NCI-H128 (cell line): ENCODE results near the gene MRPS18B.

ENCODE experiments used
- DNase-seq: peaks from one replicate; lab custom pipeline; 2025; ENCODE audit not compliant: unreplicated experiment; lab: John Stamatoyannopoulos, UW

The MRPS18B gene

GRCh38 chr6:30617565-30618269, at the start of gene MRPS18B:
Gene MRPS18B (plus strand): TSS chr6:30617840. CDS start chr6:30617866, 26 bp downstream.
- peak; percentile 97 for DNase-seq

DNA sequence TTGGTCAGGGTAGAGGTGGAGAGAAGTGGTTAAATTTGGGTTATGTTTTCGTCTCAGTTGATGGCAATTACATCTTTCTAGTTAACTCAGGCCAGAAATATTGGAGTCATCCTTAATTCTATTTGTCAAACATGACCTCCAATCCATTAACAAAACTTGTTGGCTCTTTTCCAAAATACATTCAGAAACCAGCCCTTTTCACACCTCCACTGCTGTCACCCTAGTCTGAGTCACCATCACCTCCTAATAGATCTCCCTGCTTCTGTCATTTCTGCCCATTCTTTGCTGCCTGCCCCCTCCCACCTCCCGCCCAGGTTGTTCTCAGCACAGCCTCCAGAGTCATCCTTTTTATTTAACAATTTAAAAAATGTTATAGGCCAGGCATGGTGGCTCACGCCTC, 49.4 kb upstream of the MRPS18B start:
- DNase-seq, result no peak

DNA sequence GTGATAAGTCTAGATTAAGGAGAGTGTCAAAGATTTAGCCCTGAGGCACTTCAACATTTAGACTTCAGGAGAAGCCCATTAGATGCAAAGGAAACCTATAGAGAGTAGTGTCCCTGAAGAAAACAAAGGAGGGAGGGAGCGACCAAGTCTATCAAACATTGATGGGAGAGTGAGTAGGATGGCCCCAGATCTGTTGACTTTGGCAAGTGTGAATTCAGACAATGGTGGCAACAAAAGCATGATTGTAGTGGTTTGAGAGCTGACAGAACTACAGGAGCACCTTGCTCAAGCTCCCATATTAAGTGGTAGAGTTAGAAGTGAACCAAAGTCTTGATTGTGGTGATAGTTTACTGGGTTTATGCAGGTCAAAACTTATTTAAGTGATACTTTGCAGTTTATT, 47.4 kb upstream of the MRPS18B start:
- DNase-seq, result no peak

- no peak for DNase-seq
These were observed 46.9 kb upstream of the MRPS18B start for GRCh38 chr6:30570740-30571074.

GRCh38 chr6:30571075-30571761, 46.4 kb upstream of the MRPS18B start, which contains the start of gene ABCF1:
Gene ABCF1 (plus strand): TSS chr6:30571442. CDS start chr6:30571488, 46 bp downstream.
- peak; percentile 88 for DNase-seq

- DNase-seq, result no peak
These were observed 45.9 kb upstream of the MRPS18B start for GRCh38 chr6:30571762-30572082.

DNA sequence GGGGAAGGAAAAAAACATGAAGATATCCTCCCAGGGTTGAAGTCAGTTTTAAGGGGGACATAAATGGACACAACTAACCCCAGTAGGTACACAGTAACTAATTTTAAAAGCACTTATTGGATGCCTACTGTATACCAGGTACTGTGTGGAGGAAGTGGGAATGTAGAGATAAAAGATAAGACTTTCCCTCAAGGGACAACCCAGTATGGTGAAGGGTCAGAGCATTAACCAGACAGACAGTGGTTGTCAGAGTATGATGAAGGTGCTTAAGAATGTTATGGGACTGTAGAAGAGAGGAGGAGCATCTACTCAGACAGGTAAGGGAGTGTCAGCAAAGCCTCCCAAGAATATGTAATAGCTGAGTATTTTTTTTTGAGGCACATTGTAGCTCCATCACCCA, 45.5 kb upstream of the MRPS18B start:
- no peak for DNase-seq

GRCh38 chr6:30573113-30573512, 44.5 kb upstream of the MRPS18B start:
- no peak for DNase-seq

DNA sequence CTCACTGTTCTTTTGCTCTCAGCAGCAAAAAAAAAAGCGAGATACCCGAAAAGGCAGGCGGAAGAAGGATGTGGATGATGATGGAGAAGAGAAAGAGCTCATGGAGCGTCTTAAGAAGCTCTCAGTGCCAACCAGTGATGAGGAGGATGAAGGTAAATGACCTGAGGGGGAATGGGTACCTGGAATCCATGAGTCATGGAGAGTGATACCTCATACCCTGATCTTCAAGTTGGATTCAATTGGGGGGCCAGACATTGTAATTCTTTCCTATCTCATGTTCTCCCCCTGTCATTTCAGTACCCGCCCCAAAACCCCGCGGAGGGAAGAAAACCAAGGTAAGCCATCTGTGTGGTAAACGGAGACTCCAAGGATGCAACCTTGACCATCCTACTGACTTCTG, 39.6 kb upstream of the MRPS18B start:
- no peak for DNase-seq

GRCh38 chr6:30583921-30584320, 33.7 kb upstream of the MRPS18B start:
- no peak for DNase-seq

GRCh38 chr6:30589754-30590358, 27.8 kb upstream of the MRPS18B start:
- no peak for DNase-seq

DNA sequence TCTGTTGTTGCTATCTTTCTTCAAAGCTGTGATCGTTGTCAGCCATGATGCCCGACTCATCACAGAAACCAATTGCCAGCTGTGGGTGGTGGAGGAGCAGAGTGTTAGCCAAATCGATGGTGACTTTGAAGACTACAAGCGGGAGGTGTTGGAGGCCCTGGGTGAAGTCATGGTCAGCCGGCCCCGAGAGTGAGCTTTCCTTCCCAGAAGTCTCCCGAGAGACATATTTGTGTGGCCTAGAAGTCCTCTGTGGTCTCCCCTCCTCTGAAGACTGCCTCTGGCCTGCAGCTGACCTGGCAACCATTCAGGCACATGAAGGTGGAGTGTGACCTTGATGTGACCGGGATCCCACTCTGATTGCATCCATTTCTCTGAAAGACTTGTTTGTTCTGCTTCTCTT, 27.1 kb upstream of the MRPS18B start:
- no peak for DNase-seq

DNA sequence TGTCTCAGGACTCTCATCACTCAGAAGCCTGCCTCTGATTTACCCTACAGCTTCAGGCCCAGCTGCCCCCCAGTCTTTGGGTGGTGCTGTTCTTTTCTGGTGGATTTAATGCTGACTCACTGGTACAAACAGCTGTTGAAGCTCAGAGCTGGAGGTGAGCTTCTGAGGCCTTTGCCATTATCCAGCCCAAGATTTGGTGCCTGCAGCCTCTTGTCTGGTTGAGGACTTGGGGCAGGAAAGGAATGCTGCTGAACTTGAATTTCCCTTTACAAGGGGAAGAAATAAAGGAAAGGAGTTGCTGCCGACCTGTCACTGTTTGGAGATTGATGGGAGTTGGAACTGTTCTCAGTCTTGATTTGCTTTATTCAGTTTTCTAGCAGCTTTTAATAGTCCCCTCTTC, 26.6 kb upstream of the MRPS18B start:
- no peak for DNase-seq

DNA sequence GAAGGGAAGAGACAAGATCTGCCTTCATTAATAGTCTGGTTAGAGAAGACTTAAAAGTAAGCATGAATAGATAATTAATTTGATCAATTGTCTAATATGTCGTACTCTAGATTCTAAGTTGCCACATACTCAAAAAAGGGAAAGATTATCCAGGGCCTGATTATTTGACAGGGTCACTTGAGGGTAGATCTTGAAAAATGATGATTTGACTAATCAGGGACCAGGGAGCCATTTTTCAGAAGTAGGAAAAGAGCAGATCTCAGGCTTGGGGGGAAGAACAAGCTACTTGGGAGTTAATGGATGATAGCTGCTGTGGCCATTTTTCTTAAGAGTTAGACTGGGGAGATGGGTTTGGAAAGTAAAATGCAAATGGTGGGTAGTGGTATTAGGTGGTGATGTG, 25.4 kb upstream of the MRPS18B start:
- no peak for DNase-seq

DNA sequence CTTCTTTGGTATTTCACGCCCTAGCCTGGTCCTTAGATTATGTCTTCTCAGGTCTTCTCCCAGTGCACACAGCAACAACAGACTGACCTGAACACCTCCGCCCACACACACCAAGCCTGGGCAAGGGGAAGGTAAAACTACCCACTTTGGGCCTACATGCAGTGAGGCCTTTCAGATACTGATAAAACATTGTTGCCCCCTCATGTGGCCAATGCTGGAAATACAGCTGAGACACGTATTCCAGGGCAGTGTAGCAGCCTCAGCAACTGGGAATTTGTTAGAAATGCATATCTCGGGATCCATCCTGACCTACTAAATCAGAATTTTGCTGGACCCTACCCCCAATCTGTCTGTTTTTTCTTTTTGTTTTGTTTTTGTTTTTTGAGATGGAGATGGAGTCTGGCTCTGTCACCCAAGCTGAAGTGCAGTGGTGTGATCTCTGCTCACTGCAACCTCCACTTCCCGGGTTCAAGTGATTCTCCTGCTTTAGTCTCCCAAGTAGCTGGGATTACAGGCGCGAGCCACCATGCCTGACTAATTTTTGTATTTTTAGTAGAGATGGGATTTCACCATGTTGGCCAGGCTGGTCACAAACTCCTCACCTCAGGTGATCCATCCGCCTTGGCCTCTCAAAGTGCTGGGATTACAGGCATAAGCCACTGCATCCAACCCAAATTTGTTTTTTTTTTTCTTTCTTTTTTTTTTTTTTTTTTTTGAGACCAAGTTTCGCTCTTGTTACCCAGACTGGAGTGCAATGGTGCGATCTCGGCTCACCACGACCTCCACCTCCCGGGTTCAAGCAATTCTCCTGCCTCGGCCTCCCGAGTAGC, 20.1 kb upstream of the MRPS18B start:
- DNase-seq, result peak; percentile 37

DNA sequence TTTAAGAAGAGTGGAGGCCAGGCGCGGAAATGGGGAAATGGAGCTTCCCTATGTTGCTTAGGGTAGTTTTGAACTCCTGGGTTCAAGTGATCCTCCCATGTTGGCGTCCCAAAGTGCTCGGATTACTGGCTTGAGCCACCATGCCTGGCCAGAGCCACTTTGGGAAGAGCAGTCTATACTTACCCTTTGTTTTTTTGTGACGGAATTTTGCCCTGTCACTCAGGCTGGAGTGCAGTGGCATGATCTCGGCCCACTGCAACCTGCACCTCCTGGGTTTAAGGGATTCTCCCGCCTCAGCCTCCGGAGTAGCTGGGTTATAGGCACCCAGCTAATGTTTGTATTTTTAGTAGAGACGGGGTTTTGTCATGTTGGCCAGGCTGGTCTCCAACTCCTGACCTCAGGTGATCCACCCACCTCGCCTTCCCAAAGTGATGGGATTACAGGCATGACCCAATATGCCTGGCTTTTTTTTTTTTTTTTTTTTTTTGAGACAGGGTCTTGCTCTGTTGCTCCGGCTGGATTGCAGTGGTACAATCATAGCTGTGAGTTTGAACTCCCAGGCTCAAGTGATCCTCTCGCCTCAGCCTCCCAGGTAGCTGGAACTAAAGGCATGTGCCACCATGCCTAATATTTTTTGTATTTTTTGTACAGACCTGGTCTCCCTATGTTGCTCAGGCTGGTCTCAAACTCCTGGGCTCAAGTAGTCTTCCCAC, 18.6 kb upstream of the MRPS18B start:
- no peak for DNase-seq

DNA sequence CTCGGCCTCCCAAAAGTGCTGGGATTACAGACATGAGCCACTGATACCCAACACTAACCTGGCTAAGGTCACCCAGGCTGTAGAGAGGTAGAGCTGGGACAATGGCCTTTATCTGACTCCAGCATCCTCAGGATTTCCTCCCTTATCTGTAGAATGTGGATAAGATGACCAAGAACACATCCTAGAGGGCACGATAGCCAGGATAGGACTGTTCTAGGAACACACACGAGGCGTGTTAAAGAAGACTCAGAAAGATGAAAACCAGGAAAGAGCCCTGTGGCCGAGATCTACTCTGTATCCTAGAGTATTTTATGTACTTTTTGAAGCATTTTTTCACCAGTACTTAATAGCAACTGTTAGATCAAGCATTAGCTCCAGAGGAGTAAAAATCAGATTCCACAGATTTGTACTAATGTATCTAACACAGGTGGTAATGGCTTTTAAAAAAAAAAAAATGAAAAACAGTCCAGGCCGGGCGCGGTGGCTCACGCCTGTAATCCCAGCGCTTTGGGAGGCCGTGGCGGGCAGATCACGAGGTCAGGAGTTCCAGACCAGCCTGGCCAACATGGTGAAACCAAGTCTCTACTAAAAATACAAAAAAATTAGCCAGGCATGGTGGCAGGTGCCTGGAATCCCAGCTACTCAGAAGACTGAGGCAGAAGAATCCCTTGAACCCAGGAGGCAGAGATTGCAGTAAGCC, 17.9 kb upstream of the MRPS18B start:
- no peak for DNase-seq

DNA sequence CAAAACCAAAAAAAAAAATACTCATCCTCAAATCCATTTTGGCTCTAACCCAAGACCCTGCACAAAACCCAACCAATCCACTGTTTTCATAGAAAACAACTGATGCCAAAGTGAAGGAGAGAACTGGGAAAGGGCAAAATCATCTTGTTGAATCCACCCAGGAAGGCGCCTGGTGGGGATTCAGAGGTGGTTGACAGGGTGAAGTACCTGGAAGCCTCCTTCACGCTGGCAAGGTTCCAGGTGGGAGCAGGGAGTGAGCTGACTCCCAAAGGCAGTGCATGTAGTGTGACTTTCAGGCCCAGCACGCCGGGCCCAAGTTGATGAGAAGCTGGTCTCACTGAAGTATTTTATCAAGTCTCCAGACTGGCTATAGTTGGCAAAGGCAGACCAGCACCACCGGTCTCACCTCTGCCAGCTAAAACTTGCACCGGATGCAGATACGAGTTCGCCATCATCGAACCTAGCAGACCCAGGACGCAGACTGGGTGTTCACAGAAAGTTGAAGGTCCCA, 17.1 kb upstream of the MRPS18B start:
- no peak for DNase-seq

GRCh38 chr6:30601436-30601814, 16.2 kb upstream of the MRPS18B start:
- no peak for DNase-seq
